CD14-positive monocyte (primary cell): Measurements from ENCODE around the gene MT1G. TPM values are rescaled to one million over a fixed set of nuclear protein-coding genes. Genes with fewer than 3 reads are reported as not detected.
A peak's percentile ranks its signal among the peaks of the same experiment; 100 is the strongest.
"Not testable (repeated sequence)": the region's sequence is repeated elsewhere in the genome, so short reads cannot be mapped to it uniquely, and the experiment has no call there.

ENCODE experiments used
- DNase-seq, 3 donors: peaks; one replicate each; pipeline ENCODE4 v3.0.0-alpha.2; 2011 to 2022
- H2AFZ ChIP-seq: 2 replicates; pipeline ENCODE4 v1.6.0; 2012; ENCODE audit warnings: mild to moderate bottlenecking, low read depth, low read length, inconsistent platforms; ENCODE audit not compliant: insufficient read depth, poor library complexity, severe bottlenecking
- H3K27ac ChIP-seq, 2 donors: 1 replicate in 1 of 2; 2 replicates in 1 of 2; pipeline ENCODE4 v1.5.1; 2012 to 2013; ENCODE audit warnings: low read length in 2 of 2, control low read depth in 1 of 2, inconsistent platforms in 1 of 2, low read depth in 1 of 2, mild to moderate bottlenecking in 1 of 2
- H3K27me3 ChIP-seq, 2 donors: one replicate each; pipeline versions ENCODE4 v1.6.0 to v1.6.1; 2011 to 2013; ENCODE audit warnings: low read length in 2 of 2; ENCODE audit not compliant: control insufficient read depth in 2 of 2, insufficient read depth in 2 of 2
- H3K36me3 ChIP-seq, 2 donors: replicated peaks in 1 of 2; 1 replicate in 1 of 2; 2 replicates in 1 of 2; pipeline versions ENCODE4 v1.5.1 to v1.6.1; 2012 to 2013; ENCODE audit warnings: low read length in 2 of 2, control low read depth in 1 of 2, inconsistent platforms in 1 of 2, mild to moderate bottlenecking in 1 of 2; ENCODE audit not compliant: insufficient read depth in 2 of 2, control insufficient read depth in 1 of 2
- H3K4me1 ChIP-seq, 2 donors: 1 replicate in 1 of 2; 2 replicates in 1 of 2; pipeline versions ENCODE4 v1.5.1 to v1.6.1; 2012 to 2013; ENCODE audit warnings: low read length in 2 of 2, control low read depth in 1 of 2, inconsistent platforms in 1 of 2, mild to moderate bottlenecking in 1 of 2, moderate library complexity in 1 of 2; ENCODE audit not compliant: insufficient read depth in 2 of 2, control insufficient read depth in 1 of 2
- H3K4me2 ChIP-seq: replicated peaks from 2 replicates; pipeline ENCODE3; 2012; ENCODE audit warnings: low read length, moderate library complexity, mild to moderate bottlenecking; ENCODE audit not compliant: poor library complexity, severe bottlenecking; ENCODE audit errors: extremely low read depth
- H3K4me3 ChIP-seq, 3 experiments: fragments of 200-600 bp in 1 of 3; sonication (generic) in 1 of 3; replicated peaks in 1 of 3; 1 replicate in 2 of 3; 2 replicates in 1 of 3; pipeline ENCODE4 v1.5.1; 2011 to 2013; ENCODE audit warnings: low read length in 3 of 3, mild to moderate bottlenecking in 3 of 3, control low read depth in 2 of 3, low read depth in 2 of 3, inconsistent platforms in 1 of 3, moderate library complexity in 1 of 3
- H3K79me2 ChIP-seq: 2 replicates; pipeline ENCODE4 v1.6.0; 2012; ENCODE audit warnings: mild to moderate bottlenecking, control low read depth, inconsistent platforms, low read length, moderate library complexity; ENCODE audit not compliant: insufficient read depth
- H3K9ac ChIP-seq: 2 replicates; pipeline ENCODE4 v1.6.0; 2017; ENCODE audit warnings: low read length, mild to moderate bottlenecking; ENCODE audit not compliant: insufficient read depth, poor library complexity, severe bottlenecking
- H3K9me3 ChIP-seq, 2 donors: replicated peaks in 1 of 2; 1 replicate in 1 of 2; 2 replicates in 1 of 2; pipeline versions ENCODE4 v1.5.1 to v1.6.1; 2012 to 2013; ENCODE audit warnings: low read length in 2 of 2, control low read depth in 1 of 2; ENCODE audit not compliant: control insufficient read depth in 1 of 2, insufficient read depth in 1 of 2
- H4K20me1 ChIP-seq: 2 replicates; pipeline ENCODE4 v1.6.0; 2012; ENCODE audit warnings: mild to moderate bottlenecking, low read length, control low read depth, moderate library complexity; ENCODE audit not compliant: insufficient read depth
- H3K27ac Mint-ChIP-seq, 7 donors: one replicate each; pipeline ENCODE4 v1.8.0; 2020; ENCODE audit warnings: mild to moderate bottlenecking in 7 of 7, mixed read lengths in 7 of 7, moderate library complexity in 6 of 7, inconsistent platforms in 2 of 7
- H3K27me3 Mint-ChIP-seq, 3 donors: one replicate each; pipeline ENCODE4 v1.8.0; 2021 to 2022; ENCODE audit warnings: low read depth in 3 of 3, mild to moderate bottlenecking in 3 of 3, mixed read lengths in 3 of 3, moderate library complexity in 3 of 3, inconsistent platforms in 1 of 3
- H3K36me3 Mint-ChIP-seq, 2 donors: one replicate each; pipeline ENCODE4 v1.8.0; 2020; ENCODE audit warnings: mixed read lengths in 2 of 2, inconsistent platforms in 1 of 2, mild to moderate bottlenecking in 1 of 2
- H3K4me1 Mint-ChIP-seq: one replicate; pipeline ENCODE4 v1.8.0; 2020; ENCODE audit warnings: mild to moderate bottlenecking, mixed read lengths
- H3K4me3 Mint-ChIP-seq, 2 donors: one replicate each; pipeline ENCODE4 v1.8.0; 2020; ENCODE audit warnings: mild to moderate bottlenecking in 2 of 2, mixed read lengths in 2 of 2, moderate library complexity in 1 of 2
- H3K9me3 Mint-ChIP-seq, 7 donors: one replicate each; pipeline ENCODE4 v1.8.0; 2020 to 2022; ENCODE audit warnings: mixed read lengths in 7 of 7, mild to moderate bottlenecking in 6 of 7, moderate library complexity in 6 of 7, inconsistent platforms in 2 of 7
- CTCF ChIP-seq: fragments of 200-600 bp; IDR thresholded peaks from one replicate; pipeline ENCODE4 v1.8.0; 2022; ENCODE audit warnings: antibody characterized with exemption, mild to moderate bottlenecking
- whole genome bisulfite sequencing: methylation state at CpG from one replicate; pipeline ENCODE4 v1.1.5; 2013; ENCODE audit warnings: missing lambda C conversion rate; ENCODE audit not compliant: insufficient coverage; 5-methylcytosine and 5-hydroxymethylcytosine counted together
- intact Hi-C, 2 donors: fragments of 100-400 bp; cut with micrococcal nuclease; formaldehyde crosslinking; loops; one replicate each; pipeline versions ENCODE4 v1.15.0 to v1.15.1; 2023
- polyA plus RNA-seq, 3 donors: library from polyadenylated mRNA; depleted of rRNA in 1 of 3; unstranded in 2 of 3; stranded (reverse) in 1 of 3; fragments of 300-500 nt in 2 of 3; fragments of >200 nt in 1 of 3; fragmentation: Illumina TruSeq in 2 of 3; gene quantifications; 1 replicate in 2 of 3; 2 replicates in 1 of 3; pipeline ENCODE4 v1.2.3, GENCODE V29; 2012 to 2021

MT1G gene
- polyA plus RNA-seq, 3 donors, result 1.1 to 1.4 TPM; not detected in 1

DNA sequence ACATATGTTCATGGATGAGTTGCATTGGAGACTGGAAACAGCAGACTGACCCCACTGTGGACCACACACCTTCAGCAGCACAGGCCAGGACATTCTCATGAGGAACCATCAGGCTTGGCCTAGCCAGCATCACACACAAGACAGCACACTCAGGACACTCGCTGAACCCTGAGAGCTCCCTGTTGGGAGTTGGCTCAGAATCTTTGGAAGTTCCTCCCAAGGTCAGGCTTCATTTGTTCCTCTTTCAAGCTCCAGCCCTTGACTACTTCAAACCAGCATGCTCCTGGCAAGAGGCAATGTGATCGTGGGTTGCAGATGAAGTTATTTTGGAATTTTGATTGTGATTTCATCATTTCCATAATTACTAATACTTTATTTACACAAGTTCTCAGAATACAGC, 3.8 kb upstream of the MT1G start:
- H3K36me3 ChIP-seq, H3K36me3 Mint-ChIP-seq, H3K9ac ChIP-seq, H3K4me3 ChIP-seq, H3K4me2 ChIP-seq, H3K27ac Mint-ChIP-seq, H3K27ac ChIP-seq, H4K20me1 ChIP-seq, H2AFZ ChIP-seq, intact Hi-C loops, H3K79me2 ChIP-seq: not testable (repeated sequence)
- Histone ChIP-seq H3K27me3 (peaks cover 56 to 93% of the 10 kb centered on the region in 2 donors), H3K9me3 (peaks cover 0 to 38% of the 10 kb centered on the region in 2 donors), H3K4me1 (peaks cover 11 to 25% of the 10 kb centered on the region in 2 donors)
- no CpG with 5 or more reads among the region's 2 CpGs for WGBS
- DNase-seq, result peak in 1 of 3 donors; percentile 10
- H3K9me3 Mint-ChIP-seq, result peaks cover 0 to 18% (median 9%) of the 10 kb centered on the region in 7 donors
- H3K27me3 Mint-ChIP-seq, result peaks cover 89 to 97% (median 95%) of the 10 kb centered on the region in 3 donors
- H3K4me1 Mint-ChIP-seq, result peaks cover 35% of the 10 kb centered on the region
- H3K4me3 Mint-ChIP-seq, result peak overlapping the region in 1 of 2 donors; percentile 73

DNA sequence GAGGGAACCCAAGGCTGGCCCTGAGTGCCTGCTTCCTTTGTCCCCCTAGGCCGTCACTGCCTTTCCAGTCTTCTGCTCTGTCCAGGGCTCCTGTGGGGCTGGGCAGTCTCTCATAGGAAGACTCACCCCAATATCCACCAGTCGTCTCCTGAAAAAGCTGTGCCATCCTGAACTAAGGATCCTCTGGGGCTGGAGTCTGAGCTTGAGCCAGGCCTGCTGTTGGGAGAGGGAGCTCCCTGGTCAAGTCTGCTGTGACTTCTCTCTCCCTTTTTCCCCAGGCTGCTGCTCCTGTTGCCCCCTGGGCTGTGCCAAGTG, 2.7 kb upstream of the MT1G start:
- peaks cover 0 to 34% of the 10 kb centered on the region in 2 donors for H3K9me3 ChIP-seq
- no peaks in the 10 kb centered on the region for H3K79me2 ChIP-seq
- intact Hi-C loops, result no loop called here
- WGBS, result no CpG with 5 or more reads among the region's 2 CpGs
- H3K9ac ChIP-seq, result no peak overlapping the region
- peaks cover 0 to 18% (median 6%) of the 10 kb centered on the region in 7 donors for H3K9me3 Mint-ChIP-seq
- peaks cover 57 to 95% of the 10 kb centered on the region in 2 donors for H3K27me3 ChIP-seq
- H3K4me3 ChIP-seq, result no peak overlapping the region
- no peaks in the 10 kb centered on the region for H3K36me3 ChIP-seq
- no peaks in the 10 kb centered on the region for H4K20me1 ChIP-seq
- H3K27me3 Mint-ChIP-seq, result peaks cover 89 to 97% (median 94%) of the 10 kb centered on the region in 3 donors
- no peak for TF ChIP-seq CTCF
- no peak overlapping the region for H3K27ac Mint-ChIP-seq
- peak overlapping the region in 1 of 2 donors; percentile 73 for H3K4me3 Mint-ChIP-seq
- peaks cover 30% of the 10 kb centered on the region for H3K4me1 Mint-ChIP-seq
- peaks cover 11 to 21% of the 10 kb centered on the region in 2 donors for H3K4me1 ChIP-seq
- no peak for DNase-seq
- H2AFZ ChIP-seq, result no peak overlapping the region
- no peak overlapping the region for H3K27ac ChIP-seq
- H3K4me2 ChIP-seq, result no peak overlapping the region
- H3K36me3 Mint-ChIP-seq, result peaks cover 5 to 7% of the 10 kb centered on the region in 2 donors
